Fibroblast of lung (primary cell): Measurements from ENCODE around the gene ACOT7. TPM values are rescaled to one million over a fixed set of nuclear protein-coding genes. Genes with fewer than 3 reads are reported as not detected.

ENCODE experiments used
- DNase-seq, 2 donors: peaks; one replicate each; pipeline versions ENCODE4 v3.0.0 to v3.0.0-alpha.2; 2010; ENCODE audit warnings: low read depth in 2 of 2
- H2AFZ ChIP-seq: 2 replicates; pipeline ENCODE4 v1.5.1; 2012; ENCODE audit warnings: low read length, control low read depth, inconsistent platforms
- H3K27ac ChIP-seq: 2 replicates; pipeline ENCODE4 v1.5.1; 2011; ENCODE audit warnings: low read length, control low read depth; ENCODE audit not compliant: insufficient read depth
- H3K27me3 ChIP-seq: 2 replicates; pipeline ENCODE4 v1.5.1; 2011; ENCODE audit warnings: mild to moderate bottlenecking, low read length; ENCODE audit not compliant: control insufficient read depth, insufficient read depth
- H3K36me3 ChIP-seq: 2 replicates; pipeline ENCODE4 v1.5.1; 2011; ENCODE audit warnings: low read length; ENCODE audit not compliant: control insufficient read depth, insufficient read depth
- H3K4me1 ChIP-seq: 2 replicates; pipeline ENCODE4 v1.5.1; 2011; ENCODE audit warnings: low read length; ENCODE audit not compliant: control insufficient read depth, insufficient read depth; ENCODE audit errors: extremely low read depth
- H3K4me2 ChIP-seq: 2 replicates; pipeline ENCODE4 v1.5.1; 2011; ENCODE audit warnings: low read length, control low read depth; ENCODE audit not compliant: insufficient read depth; ENCODE audit errors: extremely low read depth
- H3K4me3 ChIP-seq, 4 experiments: fragments of 200-600 bp in 1 of 4; sonication (generic) in 1 of 4; replicated peaks in 1 of 4; 2 replicates each; pipeline ENCODE4 v1.5.1; 2011 to 2016; ENCODE audit warnings: low read length in 4 of 4, low read depth in 3 of 4, mild to moderate bottlenecking in 3 of 4, control low read depth in 2 of 4, inconsistent platforms in 1 of 4, mixed read lengths in 1 of 4; ENCODE audit not compliant: insufficient read depth in 1 of 4; ENCODE audit errors: control extremely low read depth in 1 of 4
- H3K79me2 ChIP-seq: 2 replicates; pipeline ENCODE4 v1.5.1; 2012; ENCODE audit warnings: mild to moderate bottlenecking, low read length, inconsistent platforms; ENCODE audit not compliant: control insufficient read depth, insufficient read depth
- H3K9ac ChIP-seq: 2 replicates; pipeline ENCODE4 v1.5.1; 2011; ENCODE audit warnings: mild to moderate bottlenecking, low read length, control low read depth; ENCODE audit not compliant: insufficient read depth
- H3K9me3 ChIP-seq: 2 replicates; pipeline ENCODE4 v1.5.1; 2012; ENCODE audit warnings: low read depth, low read length; ENCODE audit not compliant: control insufficient read depth, insufficient read depth
- H4K20me1 ChIP-seq: 2 replicates; pipeline ENCODE4 v1.5.1; 2011; ENCODE audit warnings: low read length; ENCODE audit not compliant: control insufficient read depth, insufficient read depth; ENCODE audit errors: extremely low read depth
- EZH2 ChIP-seq: IDR thresholded peaks from 2 replicates; pipeline ENCODE4 v1.5.1; 2012; ENCODE audit warnings: low read length, control low read depth, mild to moderate bottlenecking; ENCODE audit errors: missing control alignments
- polyA plus RNA-seq, 2 donors: library from polyadenylated mRNA; depleted of rRNA in 1 of 2; stranded (reverse) in 1 of 2; unstranded in 1 of 2; fragments of >200 nt; gene quantifications; 2 replicates each; pipeline ENCODE4 v1.2.1, GENCODE V29; 2011 to 2012; ENCODE audit warnings: missing spikeins in 1 of 2
- total RNA-seq: library from RNA; depleted of rRNA; stranded (reverse); fragments of >200 nt; gene quantifications from 2 replicates; pipeline ENCODE4 v1.2.1, GENCODE V29; 2014
- TF ChIP-seq, protein P1 (sequence below), 2 donors: IDR thresholded peaks in 1 of 2; conservative IDR thresholded peaks in 1 of 2; 1 replicate in 1 of 2; 2 replicates in 1 of 2; pipeline ENCODE4 v1.5.1; 2011 to 2012; ENCODE audit warnings: low read length in 2 of 2, control low read depth in 1 of 2, inconsistent platforms in 1 of 2, low read depth in 1 of 2, mild to moderate bottlenecking in 1 of 2

The ACOT7 gene
- total and polyA plus RNA-seq, 2 donors (not counting 1 experiment from before 2014, with no cell fraction given): 50.7 to 58.0 TPM

DNA sequence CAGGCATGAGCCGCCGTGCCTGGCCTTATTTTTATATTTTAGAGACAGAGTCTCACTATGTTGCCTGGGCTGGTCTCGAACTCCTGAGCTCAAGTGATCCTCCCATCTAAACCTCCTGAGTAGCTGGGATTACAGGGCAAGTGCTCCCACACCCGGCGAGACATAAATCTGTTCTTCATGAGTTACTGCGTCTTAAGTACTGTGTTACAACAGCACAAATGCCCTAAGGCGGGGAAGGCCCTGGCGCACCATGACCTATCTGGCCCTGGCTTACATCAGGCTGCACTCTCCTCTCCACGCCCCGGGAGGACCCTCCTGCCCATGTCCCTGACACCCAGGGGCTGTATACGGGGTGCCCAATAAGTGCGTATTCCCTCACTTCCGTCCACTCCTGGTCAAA lies 136.9 kb downstream of the ACOT7 start:
- TF ChIP-seq EZH2: no peak
- TF ChIP-seq, protein P1, sequence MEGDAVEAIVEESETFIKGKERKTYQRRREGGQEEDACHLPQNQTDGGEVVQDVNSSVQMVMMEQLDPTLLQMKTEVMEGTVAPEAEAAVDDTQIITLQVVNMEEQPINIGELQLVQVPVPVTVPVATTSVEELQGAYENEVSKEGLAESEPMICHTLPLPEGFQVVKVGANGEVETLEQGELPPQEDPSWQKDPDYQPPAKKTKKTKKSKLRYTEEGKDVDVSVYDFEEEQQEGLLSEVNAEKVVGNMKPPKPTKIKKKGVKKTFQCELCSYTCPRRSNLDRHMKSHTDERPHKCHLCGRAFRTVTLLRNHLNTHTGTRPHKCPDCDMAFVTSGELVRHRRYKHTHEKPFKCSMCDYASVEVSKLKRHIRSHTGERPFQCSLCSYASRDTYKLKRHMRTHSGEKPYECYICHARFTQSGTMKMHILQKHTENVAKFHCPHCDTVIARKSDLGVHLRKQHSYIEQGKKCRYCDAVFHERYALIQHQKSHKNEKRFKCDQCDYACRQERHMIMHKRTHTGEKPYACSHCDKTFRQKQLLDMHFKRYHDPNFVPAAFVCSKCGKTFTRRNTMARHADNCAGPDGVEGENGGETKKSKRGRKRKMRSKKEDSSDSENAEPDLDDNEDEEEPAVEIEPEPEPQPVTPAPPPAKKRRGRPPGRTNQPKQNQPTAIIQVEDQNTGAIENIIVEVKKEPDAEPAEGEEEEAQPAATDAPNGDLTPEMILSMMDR (conservative IDR thresholded peaks at IDR 0.05 in 1 of 2, IDR thresholded peaks at IDR 0.05 in 1 of 2; ENCODE audit: low read depth in 1 of 2, low read length in 2 of 2): no peak
- Histone ChIP-seq H3K36me3 (no peaks in the 10 kb centered on the region), H3K9ac (no peak overlapping the region), H3K9me3 (no peaks in the 10 kb centered on the region), H3K79me2 (no peaks in the 10 kb centered on the region), H3K27ac (no peak overlapping the region), H3K4me3 (no peak overlapping the region), H2AFZ (no peak overlapping the region), H3K4me2 (no peak overlapping the region), H3K4me1 (no peaks in the 10 kb centered on the region), H3K27me3 (no peaks in the 10 kb centered on the region), H4K20me1 (no peaks in the 10 kb centered on the region)
- no peak for DNase-seq

DNA sequence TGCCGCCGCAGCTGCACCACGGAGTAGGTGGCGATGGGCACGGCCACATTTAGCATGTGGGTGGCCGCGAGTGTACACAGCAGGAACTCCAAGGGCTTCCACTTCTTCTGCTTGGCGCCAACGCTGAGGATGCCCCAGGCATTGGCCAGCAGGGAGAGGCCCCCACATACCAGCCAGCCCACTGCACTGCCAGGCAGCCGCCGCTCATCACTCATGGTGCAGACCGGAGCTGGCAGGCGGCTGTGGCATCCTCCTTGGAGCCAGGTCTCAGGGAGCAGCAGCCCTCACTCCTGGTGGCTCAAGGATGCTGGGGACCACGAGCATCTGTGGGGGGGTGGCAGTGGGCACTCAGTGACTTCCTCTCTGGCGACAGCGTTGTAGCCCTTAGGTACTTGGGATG lies 138.9 kb downstream of the ACOT7 start:
- no peaks in the 10 kb centered on the region for H3K79me2 ChIP-seq
- peaks cover 4% of the 10 kb centered on the region for H3K27me3 ChIP-seq
- no peak for TF ChIP-seq EZH2
- TF ChIP-seq, protein P1 (conservative IDR thresholded peaks at IDR 0.05 in 1 of 2, IDR thresholded peaks at IDR 0.05 in 1 of 2; ENCODE audit: low read depth in 1 of 2, low read length in 2 of 2): no peak
- no peaks in the 10 kb centered on the region for H3K9me3 ChIP-seq
- DNase-seq: no peak
- H3K4me2 ChIP-seq: no peak overlapping the region
- H3K27ac ChIP-seq: no peak overlapping the region
- H2AFZ ChIP-seq: no peak overlapping the region
- no peaks in the 10 kb centered on the region for H3K36me3 ChIP-seq
- H3K9ac ChIP-seq: no peak overlapping the region
- no peak overlapping the region for H3K4me3 ChIP-seq
- no peaks in the 10 kb centered on the region for H3K4me1 ChIP-seq
- H4K20me1 ChIP-seq: no peaks in the 10 kb centered on the region

DNA sequence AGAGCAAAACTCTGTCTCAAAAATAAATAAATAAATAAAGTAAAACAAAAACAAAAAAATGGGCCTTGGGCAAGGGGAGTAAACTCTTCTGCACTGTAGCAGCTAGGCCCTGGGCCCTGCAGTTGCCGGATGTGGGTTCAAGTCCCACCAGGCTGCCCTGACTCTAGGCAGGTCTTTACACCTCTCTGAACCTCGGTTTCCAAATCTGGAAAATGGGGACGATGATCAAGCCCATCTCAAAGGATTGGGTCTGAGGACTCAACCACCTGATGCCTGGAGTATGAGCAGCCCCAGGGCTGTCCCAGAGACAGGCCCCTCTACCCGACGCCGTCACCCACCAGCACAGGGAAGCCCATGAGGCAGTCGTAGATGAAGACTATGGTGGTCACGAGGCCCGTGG lies 140.2 kb downstream of the ACOT7 start:
- Histone ChIP-seq H3K9me3 (no peaks in the 10 kb centered on the region), H2AFZ (no peak overlapping the region)

More for the DNA sequence above, 140.2 kb downstream of the ACOT7 start:
- H3K4me3 ChIP-seq: no peak overlapping the region
- H3K79me2 ChIP-seq: no peaks in the 10 kb centered on the region
- H3K36me3 ChIP-seq: no peaks in the 10 kb centered on the region
- no peak overlapping the region for H3K4me2 ChIP-seq
- H3K9ac ChIP-seq: no peak overlapping the region
- H3K27me3 ChIP-seq: peaks cover 4% of the 10 kb centered on the region
- no peak for DNase-seq
- H4K20me1 ChIP-seq: no peaks in the 10 kb centered on the region
- TF ChIP-seq, protein P1 (conservative IDR thresholded peaks at IDR 0.05 in 1 of 2, IDR thresholded peaks at IDR 0.05 in 1 of 2; ENCODE audit: low read depth in 1 of 2, low read length in 2 of 2): no peak
- TF ChIP-seq EZH2: no peak
- H3K27ac ChIP-seq: no peak overlapping the region
- H3K4me1 ChIP-seq: no peaks in the 10 kb centered on the region
